ENCODE results near the gene PHACTR4.
"Not testable (repeated sequence)": the region's sequence is repeated elsewhere in the genome, so short reads cannot be mapped to it uniquely, and the experiment has no call there.

The PHACTR4 gene

DNA sequence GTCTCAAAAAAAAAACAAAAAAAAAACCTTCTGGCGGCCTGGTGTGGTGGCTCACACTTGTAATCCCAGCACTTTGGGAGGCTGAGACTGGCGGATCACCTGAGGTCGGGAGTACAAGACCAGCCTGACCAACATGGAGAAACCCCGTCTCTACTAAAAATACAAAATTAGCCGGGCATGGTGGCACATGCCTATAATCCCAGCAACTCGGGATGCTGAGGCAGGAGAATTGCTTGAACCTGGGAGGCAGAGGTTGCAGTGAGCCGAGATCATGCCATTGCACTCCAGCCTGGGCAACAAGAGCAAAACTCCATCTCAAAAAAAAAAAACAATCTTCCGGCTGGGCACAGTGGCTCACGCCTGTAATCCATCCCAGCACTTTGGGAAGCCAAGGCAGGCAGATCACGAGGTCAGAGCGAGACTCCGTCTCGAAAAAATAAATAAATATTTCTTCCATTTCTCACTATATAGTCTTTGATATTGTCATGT, 144.9 kb downstream of the PHACTR4 start:
- H3K4me3 ChIP-seq, H3K27ac ChIP-seq: not testable (repeated sequence)

DNA sequence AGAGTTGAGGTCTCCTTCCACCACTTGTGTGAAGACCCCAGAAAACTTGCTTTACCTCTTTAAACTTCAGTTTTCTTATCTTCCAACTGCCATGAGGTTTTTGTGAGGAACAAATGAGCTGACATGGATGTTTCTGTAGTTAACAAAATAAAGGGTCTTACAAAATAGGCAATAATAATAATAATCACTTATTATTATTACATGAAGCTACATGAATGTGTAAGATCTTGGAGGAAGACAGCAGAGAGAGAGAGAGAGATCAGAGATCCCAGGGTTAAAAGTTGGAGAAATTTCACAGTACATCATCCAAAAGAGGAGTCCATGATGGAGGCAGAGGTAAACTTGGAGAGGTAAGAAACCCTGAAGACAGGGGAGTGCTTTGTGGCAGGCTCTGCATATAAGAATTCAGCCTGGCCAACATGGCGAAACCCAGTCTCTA, 147.0 kb downstream of the PHACTR4 start:
- Histone ChIP-seq H3K4me3 (no peak overlapping the region), H3K27ac (no peak overlapping the region)

DNA sequence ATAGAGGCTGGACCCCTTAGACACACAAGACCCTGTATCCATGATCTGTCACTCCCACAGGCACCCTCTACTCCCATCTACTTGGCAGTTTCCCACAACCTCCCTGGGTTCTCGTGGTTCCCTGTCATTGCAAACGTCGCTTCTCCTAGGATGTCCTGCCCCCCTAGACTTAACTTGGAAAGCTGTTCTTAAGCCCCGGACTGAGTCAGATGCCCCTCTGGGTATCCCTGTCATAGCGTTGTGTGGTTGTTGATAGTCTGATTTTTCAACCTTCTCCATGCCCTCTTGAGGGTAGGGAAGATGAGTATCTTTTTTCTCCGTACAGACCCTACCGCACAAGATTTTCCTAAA, 148.1 kb downstream of the PHACTR4 start:
- peak overlapping the region in 6 of 7 experiments; percentile 45 to 77 (median 66) for H3K4me3 ChIP-seq
- peak overlapping the region in 15 of 21 experiments; percentile 62 to 91 (median 83) for H3K27ac ChIP-seq

DNA sequence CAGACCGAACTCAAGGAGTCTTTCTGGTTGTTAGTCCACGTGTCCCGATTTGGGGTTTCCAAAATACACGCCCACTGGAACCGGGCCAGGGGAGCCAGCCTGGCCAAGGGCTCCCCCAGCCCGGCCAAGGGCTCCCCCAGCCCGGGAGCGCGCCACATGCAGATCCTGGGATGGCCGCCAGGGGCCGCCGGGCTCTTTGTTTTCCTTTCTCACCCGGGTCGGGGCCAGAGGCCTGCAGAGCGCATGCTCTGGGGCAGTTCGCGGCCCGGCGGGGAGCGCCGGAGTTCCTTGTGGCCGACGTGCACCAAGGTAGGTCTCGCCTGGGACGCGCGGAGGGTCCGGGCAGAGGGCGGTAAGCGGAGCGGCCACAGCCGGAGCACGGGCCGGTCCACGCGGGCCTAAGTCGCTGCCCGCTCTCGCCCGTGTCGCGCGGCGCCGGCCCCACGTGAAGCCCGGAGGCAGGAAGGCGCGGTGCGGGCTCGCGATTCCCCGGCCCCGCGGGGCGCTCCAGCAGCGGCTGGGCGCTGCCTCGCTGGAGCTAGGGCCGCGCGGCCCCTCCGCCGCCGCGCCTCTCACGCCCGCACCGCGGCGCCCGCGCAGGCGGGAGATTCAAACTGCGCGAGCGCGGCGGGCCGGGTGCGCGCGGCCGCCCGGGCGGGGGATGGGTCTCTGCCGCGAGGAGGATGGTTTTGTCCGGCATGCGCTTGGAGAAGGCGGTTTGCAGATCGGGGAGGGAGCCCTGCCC, 148.6 kb downstream of the PHACTR4 start:
- H3K27ac ChIP-seq: peak overlapping the region in 20 of 21 experiments; percentile 62 to 91 (median 82)
- peak overlapping the region; percentile 45 to 77 (median 66) for H3K4me3 ChIP-seq

DNA sequence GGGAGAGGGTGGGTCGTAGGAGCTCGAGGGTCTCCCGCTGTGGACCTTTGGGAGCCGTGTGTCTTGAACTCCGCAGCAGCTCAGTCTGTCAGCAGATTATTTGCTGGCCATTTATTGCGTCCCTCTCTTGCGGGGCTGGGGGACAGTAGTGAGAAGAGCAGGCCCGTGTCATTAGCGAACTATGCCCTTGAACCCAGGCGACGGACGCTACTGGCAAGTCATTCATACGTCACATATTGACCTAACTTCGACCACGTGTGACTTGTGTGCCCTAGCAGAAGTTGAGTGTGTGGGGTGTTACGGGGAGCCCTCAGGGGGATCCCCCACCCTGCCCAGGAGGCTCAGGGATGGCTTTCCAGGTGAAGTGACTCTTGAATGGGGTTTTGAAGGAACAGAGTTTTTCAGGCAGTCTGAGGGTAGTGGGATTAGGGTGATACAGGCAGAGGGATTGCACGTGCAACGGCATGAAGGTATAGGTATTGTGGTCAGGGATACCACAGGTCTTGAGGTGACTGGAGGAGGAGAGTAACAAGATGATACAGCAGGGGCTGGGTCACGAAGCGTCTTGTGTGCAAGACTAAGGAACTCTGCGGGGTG, 149.3 kb downstream of the PHACTR4 start:
- peak overlapping the region; percentile 45 to 77 (median 66) for H3K4me3 ChIP-seq
- H3K27ac ChIP-seq: peak overlapping the region in 16 of 21 experiments; percentile 21 to 91 (median 80)

DNA sequence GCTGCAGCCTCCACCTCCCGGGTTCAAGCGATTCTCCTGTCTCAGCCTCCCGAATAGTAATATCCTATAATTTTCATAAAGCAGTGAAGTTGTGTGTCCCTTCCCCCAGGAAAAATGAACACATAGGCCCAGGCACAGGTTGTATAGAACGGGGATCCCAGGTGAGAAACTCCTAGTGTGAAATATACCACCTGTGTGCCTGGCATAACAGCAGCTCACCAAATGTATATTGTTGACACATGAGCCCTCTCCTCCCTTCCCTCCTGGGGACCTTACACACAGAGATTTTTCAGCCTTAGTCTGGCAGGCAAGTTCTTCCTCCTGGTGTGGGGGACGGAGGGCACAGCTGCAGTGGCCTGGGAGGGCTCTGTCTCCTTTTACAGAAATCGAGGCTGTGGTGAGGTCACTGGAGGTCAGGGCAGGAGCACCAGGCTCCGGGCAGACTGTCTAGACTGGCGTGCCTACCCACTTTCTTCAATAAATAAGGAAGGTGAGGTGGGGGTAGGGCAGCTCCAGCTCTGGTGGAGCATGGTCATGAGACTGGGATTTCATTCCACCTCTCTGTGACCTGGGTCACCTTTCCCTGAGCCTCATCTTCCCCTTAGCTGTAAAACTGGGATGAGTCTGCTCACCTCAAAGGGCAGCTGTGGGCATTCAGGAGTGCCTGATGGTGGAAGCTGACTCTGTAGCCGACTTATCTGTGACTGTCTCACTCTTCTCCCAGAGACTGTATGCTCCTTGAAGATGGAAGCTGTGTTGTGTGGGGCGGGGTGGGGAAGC, 150.6 kb downstream of the PHACTR4 start:
- no peak overlapping the region for H3K4me3 ChIP-seq
- H3K27ac ChIP-seq: no peak overlapping the region

DNA sequence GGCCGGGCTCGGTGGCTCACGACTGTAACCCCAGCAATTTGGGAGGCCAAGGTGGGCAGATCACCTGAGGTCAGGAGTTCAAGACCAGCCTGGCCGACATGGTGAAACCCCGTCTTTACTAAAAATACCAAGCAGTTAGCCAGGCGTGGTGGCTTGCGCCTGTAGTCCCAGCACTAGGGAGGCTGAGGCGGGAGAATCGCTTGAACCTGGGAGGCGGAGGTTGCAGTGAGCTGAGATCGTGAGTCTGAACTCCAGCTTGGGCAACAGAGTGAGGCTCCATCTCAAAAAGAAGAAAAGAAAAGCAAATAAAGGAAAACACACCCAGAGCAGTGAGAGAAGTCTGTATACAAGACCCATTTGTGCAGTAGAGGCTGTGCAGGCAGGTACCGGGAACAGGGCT, 151.3 kb downstream of the PHACTR4 start:
- not testable (repeated sequence) for H3K27ac ChIP-seq, H3K4me3 ChIP-seq

DNA sequence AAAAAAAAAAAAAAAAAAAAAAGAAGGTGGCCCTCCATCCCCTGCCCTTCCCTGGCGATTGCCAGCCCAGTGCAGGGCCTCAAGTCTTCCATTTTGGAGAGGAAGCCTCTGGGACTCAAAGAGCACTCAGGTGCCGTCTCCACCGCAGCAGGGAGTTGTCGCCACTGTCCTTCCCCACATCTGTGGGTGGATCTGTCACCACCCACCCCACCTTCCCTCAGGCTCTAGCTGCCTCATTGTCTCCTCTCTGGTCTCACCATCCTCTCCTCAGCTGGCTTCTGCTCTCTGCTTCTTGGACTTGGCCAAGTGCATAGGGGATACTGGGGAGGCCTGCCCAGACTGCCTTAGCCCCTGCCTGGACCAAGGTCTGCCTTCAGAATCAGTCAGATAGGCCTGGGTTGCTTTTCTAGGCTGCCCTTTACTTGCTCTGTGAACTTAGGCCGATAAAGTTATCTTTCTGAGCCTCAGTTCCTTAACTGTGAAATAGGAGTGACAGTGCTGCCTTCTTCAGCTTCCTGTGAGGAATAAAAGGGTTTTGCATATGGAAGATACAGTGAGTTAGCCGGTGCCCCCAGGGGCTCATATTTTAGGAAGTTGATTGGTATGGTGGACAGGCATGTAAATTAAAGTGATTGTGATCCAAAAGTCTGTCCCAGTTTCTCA, 152.1 kb downstream of the PHACTR4 start:
- Histone ChIP-seq H3K4me3 (no peak overlapping the region), H3K27ac (no peak overlapping the region)

DNA sequence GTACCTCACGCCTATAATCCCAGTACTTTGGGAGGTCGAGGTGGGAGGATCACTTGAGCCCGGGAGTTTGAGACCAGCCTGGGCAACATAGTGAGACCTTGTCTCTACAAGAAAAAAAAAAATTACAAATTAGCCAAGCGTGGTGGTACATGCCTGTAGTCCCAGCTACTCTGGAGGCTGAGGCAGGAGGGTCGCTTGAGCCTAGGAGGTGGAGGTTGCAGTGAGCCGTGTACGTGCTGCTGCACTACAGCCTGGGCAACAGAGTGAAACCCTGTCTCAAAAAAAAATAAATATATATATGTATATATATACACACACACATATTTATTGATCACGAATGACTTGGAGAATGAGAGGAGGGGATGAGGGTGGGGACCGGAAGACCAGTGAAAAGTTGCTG, 153.0 kb downstream of the PHACTR4 start:
- not testable (repeated sequence) for H3K27ac ChIP-seq, H3K4me3 ChIP-seq

DNA sequence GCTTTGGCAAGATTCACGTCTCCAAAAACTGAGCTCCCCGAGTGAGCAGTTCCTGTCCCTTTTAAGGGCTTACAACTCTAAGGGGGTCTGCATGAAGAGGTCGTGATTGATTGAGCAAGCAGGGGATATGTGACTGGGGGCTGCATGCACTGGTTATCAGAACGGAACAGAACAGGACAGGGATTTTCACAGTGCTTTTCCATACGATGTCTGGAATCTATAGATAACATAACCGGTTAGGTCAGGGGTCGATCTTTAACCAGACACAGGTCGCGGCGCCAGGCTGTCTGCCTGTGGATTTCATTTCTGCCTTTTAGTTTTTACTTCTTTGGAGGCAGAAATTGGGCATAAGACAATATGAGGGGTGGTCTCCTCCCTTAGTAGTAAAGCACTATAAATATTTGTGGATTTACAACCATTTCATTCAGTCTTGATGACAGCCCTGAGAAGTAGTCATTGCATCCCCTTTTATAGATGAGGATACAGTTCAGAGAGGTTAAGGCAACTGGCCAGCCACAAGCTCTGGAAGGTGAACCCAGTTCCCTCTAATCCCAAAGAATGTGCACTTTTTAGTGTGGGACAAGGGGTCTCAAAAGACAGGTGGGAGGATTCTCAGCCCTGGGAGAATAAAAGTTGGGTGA, 155.6 kb downstream of the PHACTR4 start:
- H3K4me3 ChIP-seq, H3K27ac ChIP-seq: not testable (repeated sequence)

DNA sequence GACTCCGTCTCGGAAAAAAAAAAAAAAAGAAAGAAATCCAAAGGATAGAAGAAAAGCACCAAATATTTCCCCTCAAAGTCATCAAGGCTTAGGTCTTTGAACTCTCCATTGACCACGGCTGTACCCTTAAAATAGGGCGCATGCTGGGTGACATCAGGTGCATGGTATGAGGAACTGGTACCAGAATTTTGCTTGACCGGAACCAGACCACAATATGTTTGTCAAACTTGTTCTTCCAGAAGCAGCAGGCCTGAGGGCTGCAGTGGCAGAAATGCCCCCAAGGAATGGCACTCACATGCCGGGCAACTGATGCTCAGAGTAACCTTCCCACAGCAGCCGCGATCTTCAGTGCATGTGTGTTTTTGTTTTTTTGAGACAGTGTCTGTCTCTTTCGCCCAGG, 157.3 kb downstream of the PHACTR4 start:
- H3K4me3 ChIP-seq: no peak overlapping the region
- no peak overlapping the region for H3K27ac ChIP-seq

DNA sequence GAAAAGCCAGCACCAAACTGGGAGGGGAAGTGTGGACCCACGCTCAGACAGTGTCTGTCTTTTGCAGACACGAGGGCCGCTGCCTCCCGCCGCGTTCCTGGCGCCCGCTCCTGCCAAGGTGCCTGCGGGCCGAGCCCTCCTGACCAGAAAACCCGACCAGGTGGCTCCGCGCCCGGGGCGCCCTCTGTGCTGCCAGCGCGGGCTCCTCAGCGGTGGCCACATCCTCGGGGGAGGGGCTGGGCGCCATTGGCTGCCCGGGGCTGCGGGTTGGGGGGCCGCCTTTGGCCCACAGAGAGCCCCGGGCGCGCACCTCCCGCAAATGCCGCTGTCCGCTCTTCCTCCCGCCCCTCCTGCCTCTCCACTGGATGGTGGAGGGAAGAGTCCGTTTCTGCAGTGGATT, 160.9 kb downstream of the PHACTR4 start:
- Histone ChIP-seq H3K27ac (no peak overlapping the region), H3K4me3 (no peak overlapping the region)

DNA sequence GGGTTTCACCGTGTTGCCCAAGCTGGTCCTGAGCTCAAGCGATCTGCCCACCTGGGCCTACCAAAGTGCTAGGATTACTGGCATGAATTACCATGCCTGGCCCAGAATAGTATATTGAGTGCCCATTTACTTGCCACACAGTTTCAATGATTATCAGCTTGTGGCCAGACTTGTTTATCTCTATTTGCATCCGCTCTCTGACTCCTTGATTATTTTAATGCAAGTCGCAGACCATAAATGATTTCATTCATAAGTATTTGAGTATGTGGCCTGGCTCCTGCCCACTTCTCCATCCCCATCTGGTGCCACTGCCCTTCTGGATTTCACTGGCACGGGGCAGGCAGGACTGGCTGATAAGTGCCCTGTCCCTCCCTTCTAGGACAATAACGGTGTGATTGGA, 165.1 kb downstream of the PHACTR4 start:
- Histone ChIP-seq H3K4me3 (no peak overlapping the region), H3K27ac (no peak overlapping the region)

DNA sequence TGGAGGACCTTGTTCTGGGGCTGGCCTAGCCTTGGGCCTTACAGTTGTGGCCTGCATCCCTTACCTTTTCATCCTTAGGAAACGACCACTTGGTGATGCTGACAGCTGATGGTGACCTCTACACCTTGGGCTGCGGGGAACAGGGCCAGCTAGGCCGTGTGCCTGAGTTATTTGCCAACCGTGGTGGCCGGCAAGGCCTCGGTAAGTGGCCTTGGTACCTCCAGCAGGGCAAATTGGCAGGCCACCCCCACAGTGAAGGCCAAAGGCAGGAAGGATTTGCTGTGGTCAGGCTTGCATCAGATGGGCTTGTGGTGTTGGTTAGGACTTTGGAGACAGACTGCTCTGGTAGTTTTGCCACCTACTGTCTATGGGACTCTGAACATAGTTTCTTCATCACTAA, 165.6 kb downstream of the PHACTR4 start:
- Histone ChIP-seq H3K27ac (no peak overlapping the region), H3K4me3 (no peak overlapping the region)

DNA sequence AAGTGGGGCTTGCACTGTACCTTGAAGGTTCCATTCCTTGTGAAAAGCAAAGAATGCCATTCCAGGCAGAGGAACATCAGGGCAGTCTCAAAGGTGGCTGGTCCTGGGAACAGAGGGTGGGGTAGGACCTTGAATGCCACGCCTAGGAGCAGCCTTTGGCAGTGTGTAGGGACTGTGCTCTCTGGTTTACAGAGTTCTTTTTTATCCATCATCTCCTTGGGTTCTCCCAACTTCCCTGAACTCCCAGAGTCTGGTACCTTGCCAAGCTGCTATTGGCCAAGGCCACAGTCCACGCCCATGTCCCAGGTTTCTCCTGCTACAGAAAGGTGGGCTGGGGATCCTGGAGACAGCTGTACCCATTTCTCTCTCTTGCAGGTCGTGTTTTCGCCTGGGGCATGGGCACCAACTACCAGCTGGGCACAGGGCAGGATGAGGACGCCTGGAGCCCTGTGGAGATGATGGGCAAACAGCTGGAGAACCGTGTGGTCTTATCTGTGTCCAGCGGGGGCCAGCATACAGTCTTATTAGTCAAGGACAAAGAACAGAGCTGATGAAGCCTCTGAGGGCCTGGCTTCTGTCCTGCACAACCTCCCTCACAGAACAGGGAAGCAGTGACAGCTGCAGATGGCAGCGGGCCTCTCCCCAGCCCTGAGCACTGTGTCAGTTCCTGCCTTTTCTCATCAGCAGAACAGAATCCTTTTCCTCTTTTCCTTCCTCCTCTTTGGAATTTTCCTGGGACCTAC, 168.1 kb downstream of the PHACTR4 start:
- H3K27ac ChIP-seq: no peak overlapping the region
- H3K4me3 ChIP-seq: no peak overlapping the region

DNA sequence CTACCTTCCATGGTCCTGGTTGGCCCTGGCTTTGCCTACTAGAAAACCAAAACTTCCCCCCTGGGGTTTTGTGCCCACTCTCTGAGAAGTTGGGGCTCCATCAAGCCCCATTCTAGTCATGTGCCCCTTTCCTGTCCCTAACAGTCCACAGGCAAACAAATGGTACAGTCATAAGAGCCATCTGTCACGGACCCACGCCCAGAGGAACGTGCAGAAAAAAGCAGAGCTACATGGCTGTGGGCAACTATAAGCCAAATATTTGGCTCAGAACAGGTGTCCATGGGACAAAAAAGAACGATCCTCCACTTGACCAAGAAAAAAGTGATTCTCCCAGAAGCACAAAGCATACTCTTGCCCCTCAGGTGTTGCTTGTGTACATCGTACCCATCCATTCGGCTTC, 168.7 kb downstream of the PHACTR4 start:
- no peak overlapping the region for H3K27ac ChIP-seq

DNA sequence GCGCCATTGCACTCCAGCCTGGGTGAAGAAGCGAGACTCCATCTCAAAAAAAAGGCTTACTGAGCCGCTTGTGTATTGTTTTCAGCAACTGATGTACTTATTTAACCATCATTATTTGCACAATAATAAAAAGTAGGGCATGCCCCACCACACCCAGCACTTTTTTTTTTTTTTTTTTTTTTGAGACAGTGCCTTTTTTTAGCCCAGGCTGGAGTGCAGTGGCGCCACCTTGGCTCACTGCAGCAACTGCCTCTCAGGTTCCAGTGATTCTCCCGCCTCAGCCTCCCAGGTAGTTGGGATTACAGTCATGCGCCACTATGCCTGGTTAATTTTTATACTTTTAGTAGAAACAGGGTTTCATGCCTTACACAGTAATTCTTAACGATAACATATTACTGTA, 171.1 kb downstream of the PHACTR4 start:
- Histone ChIP-seq H3K27ac (no peak overlapping the region), H3K4me3 (no peak overlapping the region)

More for the DNA sequence above, 168.7 kb downstream of the PHACTR4 start:
- H3K4me3 ChIP-seq: no peak overlapping the region

DNA sequence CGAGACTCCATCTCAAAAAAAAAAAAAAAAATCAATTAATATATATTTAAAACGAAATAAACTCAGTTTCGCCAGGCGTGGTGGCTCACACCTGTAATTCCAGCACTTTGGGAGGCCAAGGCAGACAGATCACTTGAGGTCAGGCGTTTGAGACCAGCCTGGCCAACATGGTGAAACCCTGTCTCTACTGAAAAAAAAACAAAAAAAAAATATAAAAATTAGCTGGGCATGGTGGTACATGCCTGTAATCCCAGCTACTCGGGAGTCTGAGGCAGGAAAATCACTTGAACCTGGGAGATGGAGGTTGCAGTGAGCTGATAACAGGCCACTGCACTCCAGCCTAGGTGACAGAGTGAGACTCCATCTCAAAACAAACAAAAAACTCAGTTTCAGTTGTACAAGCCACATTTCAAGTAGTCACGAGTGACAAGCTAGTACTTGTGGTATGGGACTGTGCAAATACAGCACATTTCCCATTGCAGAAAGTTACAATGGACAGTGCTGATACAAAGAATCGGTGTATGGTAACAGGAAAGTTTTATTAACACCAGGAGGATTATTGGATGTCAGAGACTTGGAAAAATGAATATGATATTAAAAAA, 172.0 kb downstream of the PHACTR4 start:
- H3K27ac ChIP-seq, H3K4me3 ChIP-seq: not testable (repeated sequence)

DNA sequence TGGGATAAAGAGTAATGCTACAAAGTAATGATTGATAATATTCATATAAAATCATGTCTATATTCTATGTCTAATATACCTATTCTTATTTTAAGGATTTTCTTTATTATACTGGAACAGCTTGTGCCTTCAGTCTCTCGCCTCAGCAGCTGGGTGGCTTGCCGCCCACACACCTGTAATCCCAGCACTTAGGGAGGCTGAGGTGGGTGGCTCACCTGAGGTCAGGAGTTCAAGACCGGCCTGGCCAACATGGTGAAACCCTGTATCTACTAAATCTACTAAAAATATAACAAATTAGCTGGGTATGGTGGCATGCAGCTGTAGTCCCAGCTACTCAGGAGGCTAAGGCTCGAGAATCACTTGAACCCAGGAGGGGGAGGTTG, 175.7 kb downstream of the PHACTR4 start:
- H3K27ac ChIP-seq: no peak overlapping the region
- H3K4me3 ChIP-seq: no peak overlapping the region

All from skin epidermis (tissue), 12 donors.